ENCODE data around the gene RFPL2. TPM values are rescaled to one million over a fixed set of nuclear protein-coding genes. Genes with fewer than 3 reads are reported as not detected.

Gene RFPL2
- total and polyA plus RNA-seq, 12 donors = 0.24 TPM; not detected in 10

DNA sequence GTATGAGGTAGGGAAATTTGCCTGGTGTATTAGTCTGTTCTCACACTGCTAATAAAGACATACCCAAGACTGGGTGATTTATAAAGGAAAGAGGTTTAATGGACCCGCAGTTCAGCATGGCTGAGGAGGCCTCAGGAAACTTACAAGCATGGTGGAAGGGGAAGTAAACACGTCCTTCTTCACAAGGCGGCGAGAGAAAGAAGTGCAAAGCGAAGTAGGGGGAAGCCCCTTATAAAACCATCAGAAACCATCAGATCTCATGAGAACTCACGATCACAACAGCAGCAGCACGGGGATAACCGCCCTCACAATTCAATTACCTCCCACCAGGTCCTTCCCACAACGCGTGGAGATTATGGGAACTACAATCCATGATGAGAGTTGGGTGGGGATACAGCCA is 12.0 kb upstream of the RFPL2 start:
- DNase-seq = no peak
- WGBS, 4 donors = 70 to 86% (median 75%) methylated on average over 10 of the region's 10 CpGs

DNA sequence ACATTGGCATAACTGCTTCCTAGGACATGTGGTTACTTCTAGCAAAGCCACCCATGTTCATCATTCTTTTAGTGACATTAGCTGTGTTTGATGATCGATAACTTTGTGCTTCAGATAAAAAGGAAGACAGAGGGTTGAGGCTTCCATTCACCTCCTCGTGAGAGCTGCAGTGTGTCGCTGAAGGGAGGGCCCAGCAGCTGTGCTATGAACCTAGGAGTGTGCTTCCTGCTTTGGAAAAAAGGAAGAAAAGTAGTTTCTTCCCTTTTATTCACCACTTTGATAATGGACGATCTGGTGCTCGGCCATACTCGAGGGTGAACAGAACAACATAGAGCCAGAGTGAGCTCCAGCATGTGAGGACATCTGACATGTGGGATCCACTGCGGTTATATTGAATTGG is 6.1 kb upstream of the RFPL2 start:
- Histone ChIP-seq H3K4me1 (replicated peaks in 1 of 2) (no peaks in the 10 kb centered on the region), H3K36me3 (replicated peaks in 1 of 2) (no peaks in the 10 kb centered on the region), H3K27me3 (no peaks in the 10 kb centered on the region), H3K27ac (no peak overlapping the region), H3K4me3 (no peak overlapping the region), H3K9me3 (replicated peaks in 1 of 3) (no peaks in the 10 kb centered on the region)
- TF ChIP-seq POLR2A (IDR thresholded peaks at IDR 0.05) = no peak
- TF ChIP-seq, protein P1, sequence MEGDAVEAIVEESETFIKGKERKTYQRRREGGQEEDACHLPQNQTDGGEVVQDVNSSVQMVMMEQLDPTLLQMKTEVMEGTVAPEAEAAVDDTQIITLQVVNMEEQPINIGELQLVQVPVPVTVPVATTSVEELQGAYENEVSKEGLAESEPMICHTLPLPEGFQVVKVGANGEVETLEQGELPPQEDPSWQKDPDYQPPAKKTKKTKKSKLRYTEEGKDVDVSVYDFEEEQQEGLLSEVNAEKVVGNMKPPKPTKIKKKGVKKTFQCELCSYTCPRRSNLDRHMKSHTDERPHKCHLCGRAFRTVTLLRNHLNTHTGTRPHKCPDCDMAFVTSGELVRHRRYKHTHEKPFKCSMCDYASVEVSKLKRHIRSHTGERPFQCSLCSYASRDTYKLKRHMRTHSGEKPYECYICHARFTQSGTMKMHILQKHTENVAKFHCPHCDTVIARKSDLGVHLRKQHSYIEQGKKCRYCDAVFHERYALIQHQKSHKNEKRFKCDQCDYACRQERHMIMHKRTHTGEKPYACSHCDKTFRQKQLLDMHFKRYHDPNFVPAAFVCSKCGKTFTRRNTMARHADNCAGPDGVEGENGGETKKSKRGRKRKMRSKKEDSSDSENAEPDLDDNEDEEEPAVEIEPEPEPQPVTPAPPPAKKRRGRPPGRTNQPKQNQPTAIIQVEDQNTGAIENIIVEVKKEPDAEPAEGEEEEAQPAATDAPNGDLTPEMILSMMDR (IDR thresholded peaks at IDR 0.05) = no peak
- 66 to 75% (median 69%) methylated on average over 7 of the region's 7 CpGs for WGBS, 4 donors
- intact Hi-C loops (cut with DNase I) = no loop called here
- DNase-seq = no peak

More for the DNA sequence above, 12.0 kb upstream of the RFPL2 start:
- Histone ChIP-seq H3K9me3 (replicated peaks in 1 of 3) (no peaks in the 10 kb centered on the region), H3K27ac (no peak overlapping the region), H3K27me3 (peaks cover 3% of the 10 kb centered on the region), H3K4me1 (replicated peaks in 1 of 2) (no peaks in the 10 kb centered on the region), H3K36me3 (replicated peaks in 1 of 2) (no peaks in the 10 kb centered on the region), H3K4me3 (no peak overlapping the region)
- intact Hi-C loops (cut with DNase I) = no loop called here
- no peak for TF ChIP-seq POLR2A (IDR thresholded peaks at IDR 0.05)
- TF ChIP-seq, protein P1 (IDR thresholded peaks at IDR 0.05) = no peak

DNA sequence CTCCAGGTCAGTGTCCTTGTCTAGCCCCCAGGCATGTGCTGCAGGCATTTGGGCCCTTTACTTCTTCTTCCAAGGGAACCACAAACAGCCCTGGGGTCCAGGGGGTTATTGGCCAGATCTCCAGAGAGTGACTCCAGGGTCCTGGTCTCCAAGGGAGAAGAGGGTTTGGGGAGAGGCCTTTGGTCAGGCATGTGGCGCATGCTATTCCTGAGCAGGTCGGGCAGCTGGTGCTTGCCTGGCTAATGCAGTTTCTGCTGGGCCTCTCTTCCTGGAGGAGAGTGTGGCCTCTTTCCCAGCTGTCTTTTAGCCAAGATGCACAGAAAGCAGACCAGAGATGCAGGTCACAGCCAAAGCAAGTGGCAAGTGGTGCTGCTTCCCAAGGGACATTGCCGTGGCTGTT is 3.8 kb upstream of the RFPL2 start:
- DNase-seq = no peak
- 83 to 91% (median 88%) methylated on average over 3 of the region's 3 CpGs for WGBS, 4 donors
- intact Hi-C loops (cut with DNase I) = no loop called here
- Histone ChIP-seq H3K9me3 (replicated peaks in 1 of 3) (no peaks in the 10 kb centered on the region), H3K27me3 (no peaks in the 10 kb centered on the region), H3K27ac (no peak overlapping the region), H3K4me1 (replicated peaks in 1 of 2) (no peaks in the 10 kb centered on the region), H3K4me3 (no peak overlapping the region), H3K36me3 (replicated peaks in 1 of 2) (no peaks in the 10 kb centered on the region)
- no peak for TF ChIP-seq POLR2A (IDR thresholded peaks at IDR 0.05)

DNA sequence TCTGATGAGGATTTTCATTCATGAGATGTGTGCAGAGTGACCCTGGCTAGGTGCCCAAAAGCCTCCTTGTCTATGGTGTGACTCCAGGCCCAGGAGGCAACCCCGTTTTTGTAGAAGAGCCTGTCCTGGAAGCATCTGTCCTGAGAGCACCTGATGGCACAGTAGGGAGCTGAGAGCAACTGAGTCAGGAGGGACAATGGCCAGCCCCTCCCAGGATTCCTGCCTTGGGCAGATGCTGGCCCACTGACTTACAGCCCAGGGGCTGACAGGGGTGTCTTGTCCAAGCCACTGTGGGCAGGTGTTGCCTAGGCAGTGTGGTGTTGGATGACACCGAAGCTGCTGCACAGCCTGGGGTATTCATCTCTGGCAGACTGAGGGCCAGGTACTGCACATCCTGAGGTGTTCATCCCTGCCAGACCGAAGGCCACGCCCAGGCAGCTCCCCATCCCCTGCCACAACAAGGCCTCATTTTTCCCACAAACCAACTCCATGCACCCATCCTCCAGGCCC is 3.2 kb upstream of the RFPL2 start:
- Histone ChIP-seq H3K27me3 (peaks cover 6% of the 10 kb centered on the region), H3K9me3 (replicated peaks in 1 of 3) (no peaks in the 10 kb centered on the region), H3K27ac (no peak overlapping the region), H3K4me3 (no peak overlapping the region), H3K4me1 (replicated peaks in 1 of 2) (no peaks in the 10 kb centered on the region), H3K36me3 (replicated peaks in 1 of 2) (no peaks in the 10 kb centered on the region)
- intact Hi-C loops (cut with DNase I) = no loop called here
- TF ChIP-seq, protein P1 (IDR thresholded peaks at IDR 0.05) = no peak
- no peak for TF ChIP-seq POLR2A (IDR thresholded peaks at IDR 0.05)
- 71 to 80% (median 76%) methylated on average over 4 of the region's 4 CpGs for WGBS, 4 donors
- DNase-seq = no peak

Measured in adrenal gland (tissue), 12 donors.